H9 (cell line): Measurements from ENCODE around the gene ACMSD. TPM values are rescaled to one million over a fixed set of nuclear protein-coding genes. Genes with fewer than 3 reads are reported as not detected.

Experiments
- DNase-seq: peaks from one replicate; pipeline ENCODE4 v3.0.0-alpha.2; 2017
- H2AFZ ChIP-seq: one replicate; pipeline ENCODE4 v1.6.1; 2013; ENCODE audit warnings: mild to moderate bottlenecking, low read length, control low read depth, moderate library complexity
- H2AK5ac ChIP-seq: 2 replicates; pipeline ENCODE4 v1.6.1; 2013; ENCODE audit warnings: low read length, control low read depth, mixed read lengths; ENCODE audit not compliant: insufficient read length
- H2BK120ac ChIP-seq: one replicate; pipeline ENCODE4 v1.6.1; 2013; ENCODE audit warnings: low read depth, mild to moderate bottlenecking, low read length, control low read depth, inconsistent platforms; ENCODE audit not compliant: poor library complexity, severe bottlenecking
- H2BK12ac ChIP-seq: 2 replicates; pipeline ENCODE4 v1.6.1; 2013; ENCODE audit warnings: low read length, control low read depth, mixed read lengths, low read depth; ENCODE audit not compliant: insufficient read length
- H2BK15ac ChIP-seq: 2 replicates; pipeline ENCODE4 v1.6.1; 2013; ENCODE audit warnings: low read depth, low read length, control low read depth
- H2BK20ac ChIP-seq: one replicate; pipeline ENCODE4 v1.6.1; 2013; ENCODE audit warnings: low read depth, mild to moderate bottlenecking, low read length, control low read depth, inconsistent platforms; ENCODE audit not compliant: poor library complexity, severe bottlenecking
- H2BK5ac ChIP-seq: 2 replicates; pipeline ENCODE4 v1.6.1; 2013; ENCODE audit warnings: low read length, control low read depth, mixed read lengths; ENCODE audit not compliant: insufficient read length
- H3K14ac ChIP-seq: 2 replicates; pipeline ENCODE4 v1.6.1; 2013; ENCODE audit warnings: low read length, control low read depth; ENCODE audit not compliant: insufficient read depth
- H3K18ac ChIP-seq: 2 replicates; pipeline ENCODE4 v1.6.1; 2013; ENCODE audit warnings: low read depth, mild to moderate bottlenecking, mixed read lengths, low read length, control low read depth; ENCODE audit not compliant: insufficient read length
- H3K23ac ChIP-seq: 2 replicates; pipeline ENCODE4 v1.6.1; 2013; ENCODE audit warnings: low read length, control low read depth, mixed read lengths, low read depth; ENCODE audit not compliant: insufficient read length
- H3K23me2 ChIP-seq: 2 replicates; pipeline ENCODE4 v1.6.1; 2013; ENCODE audit warnings: low read depth, mild to moderate bottlenecking, mixed read lengths, low read length, control low read depth; ENCODE audit not compliant: insufficient read length, poor library complexity, severe bottlenecking
- H3K27ac ChIP-seq: 2 replicates; pipeline ENCODE4 v1.5.1; 2013; ENCODE audit warnings: low read length, control low read depth, mixed read lengths, low read depth; ENCODE audit not compliant: insufficient read length
- H3K27me3 ChIP-seq: 2 replicates; pipeline ENCODE4 v1.6.1; 2013; ENCODE audit warnings: low read length, control low read depth, inconsistent platforms; ENCODE audit not compliant: insufficient read depth
- H3K4ac ChIP-seq: 2 replicates; pipeline ENCODE4 v1.6.1; 2013; ENCODE audit warnings: low read depth, mild to moderate bottlenecking, control low read depth, inconsistent platforms, low read length, moderate library complexity
- H3K4me1 ChIP-seq: 2 replicates; pipeline ENCODE4 v1.6.1; 2013; ENCODE audit warnings: low read length, control low read depth, inconsistent platforms; ENCODE audit not compliant: insufficient read depth
- H3K4me2 ChIP-seq: 2 replicates; pipeline ENCODE4 v1.6.1; 2013; ENCODE audit warnings: low read length, control low read depth, mixed read lengths; ENCODE audit not compliant: insufficient read length, insufficient read depth
- H3K56ac ChIP-seq: 2 replicates; pipeline ENCODE4 v1.6.1; 2013; ENCODE audit warnings: low read depth, mild to moderate bottlenecking, mixed read lengths, low read length, control low read depth; ENCODE audit not compliant: insufficient read length
- H3K79me1 ChIP-seq: 2 replicates; pipeline ENCODE4 v1.6.1; 2013; ENCODE audit warnings: low read depth, mild to moderate bottlenecking, moderate library complexity, low read length, control low read depth, inconsistent platforms; ENCODE audit not compliant: insufficient read depth, poor library complexity, severe bottlenecking
- H3K79me2 ChIP-seq: 2 replicates; pipeline ENCODE4 v1.6.1; 2013; ENCODE audit warnings: low read length, control low read depth, inconsistent platforms; ENCODE audit not compliant: insufficient read depth
- H3K9ac ChIP-seq: 2 replicates; pipeline ENCODE4 v1.6.1; 2013; ENCODE audit warnings: low read length, control low read depth, mixed read lengths; ENCODE audit not compliant: insufficient read length; ENCODE audit errors: extremely low read depth
- H3K9me3 ChIP-seq: one replicate; pipeline ENCODE4 v1.6.1; 2013; ENCODE audit warnings: low read depth, low read length, inconsistent platforms; ENCODE audit not compliant: control insufficient read depth
- H3T11ph ChIP-seq: one replicate; pipeline ENCODE4 v1.6.1; 2013; ENCODE audit warnings: mild to moderate bottlenecking, low read length, control low read depth, inconsistent platforms
- H4K20me1 ChIP-seq: one replicate; pipeline ENCODE4 v1.6.1; 2013; ENCODE audit not compliant: control insufficient read depth, insufficient read length, insufficient read depth
- H4K5ac ChIP-seq: 2 replicates; pipeline ENCODE4 v1.6.1; 2013; ENCODE audit warnings: low read depth, mild to moderate bottlenecking, mixed read lengths, low read length, control low read depth; ENCODE audit not compliant: insufficient read length
- H4K8ac ChIP-seq: replicated peaks from 2 replicates; pipeline ENCODE4 v1.6.1; 2013; ENCODE audit warnings: low read length, control low read depth, mixed read lengths, low read depth; ENCODE audit not compliant: insufficient read length
- H4K91ac ChIP-seq: 2 replicates; pipeline ENCODE4 v1.6.1; 2013; ENCODE audit warnings: low read depth, mild to moderate bottlenecking, moderate library complexity, mixed read lengths, low read length, control low read depth; ENCODE audit not compliant: insufficient read length
- H3K27ac Mint-ChIP-seq, 3 experiments: 2 replicates in 2 of 3; 3 replicates in 1 of 3; pipeline ENCODE4 v1.8.0; 2020 to 2021; ENCODE audit warnings: mixed read lengths in 3 of 3, mild to moderate bottlenecking in 1 of 3, moderate library complexity in 1 of 3
- H3K27me3 Mint-ChIP-seq: 2 replicates; pipeline ENCODE4 v1.8.0; 2021; ENCODE audit warnings: low read depth, mild to moderate bottlenecking, moderate library complexity, mixed read lengths
- H3K36me3 Mint-ChIP-seq, 3 experiments: 2 replicates in 2 of 3; 3 replicates in 1 of 3; pipeline ENCODE4 v1.8.0; 2020 to 2021; ENCODE audit warnings: low read depth in 3 of 3, mixed read lengths in 3 of 3; ENCODE audit not compliant: insufficient read depth in 1 of 3
- H3K4me1 Mint-ChIP-seq, 2 experiments: 2 replicates each; pipeline ENCODE4 v1.8.0; 2020; ENCODE audit warnings: mixed read lengths in 2 of 2
- H3K4me3 Mint-ChIP-seq, 2 experiments: 2 replicates in 1 of 2; 3 replicates in 1 of 2; pipeline ENCODE4 v1.8.0; 2020 to 2021; ENCODE audit warnings: mild to moderate bottlenecking in 2 of 2, mixed read lengths in 2 of 2, moderate library complexity in 1 of 2
- H3K9me3 Mint-ChIP-seq, 2 experiments: 2 replicates in 1 of 2; 3 replicates in 1 of 2; pipeline ENCODE4 v1.8.0; 2020; ENCODE audit warnings: mild to moderate bottlenecking in 2 of 2, mixed read lengths in 2 of 2, moderate library complexity in 1 of 2
- CTCF ChIP-seq: fragments of 200-600 bp; sonication (generic); conservative IDR thresholded peaks from 3 replicates; pipeline ENCODE4 v1.8.0; 2021; ENCODE audit warnings: antibody characterized with exemption, mild to moderate bottlenecking
- WGBS: extraction: QIAGEN DNeasy Blood & Tissue Kit; methylation state at CpG from one replicate; pipeline ENCODE4 v1.1.7; 2013; ENCODE audit warnings: missing lambda C conversion rate, low lambda C conversion rate, mixed read lengths; ENCODE audit not compliant: insufficient read length; ENCODE audit errors: extremely low coverage; 5-methylcytosine and 5-hydroxymethylcytosine counted together
- total RNA-seq: library from RNA; stranded (reverse); gene quantifications from 2 replicates; pipeline ENCODE4 v1.2.1, GENCODE V29; 2021

ACMSD gene
- total RNA-seq, 1 experiment from 2014 or later: not detected

GRCh38 chr2:134926231-134926931 lies 88.0 kb downstream of the ACMSD start:
- peaks cover 3% of the 10 kb centered on the region; the same call in 1 of the 2 replicates for H3K4me1 ChIP-seq
- Mint-ChIP-seq H3K4me1 (peaks cover 23 to 36% of the 10 kb centered on the region in 2 experiments), H3K4me3 (no peak overlapping the region; a peak in 1 of 5 replicates), H3K36me3 (peaks cover under 1 to 32% (median 16%) of the 10 kb centered on the region in 3 experiments; a peak in 6 of 7 replicates), H3K27ac (peak overlapping the region; percentile 20 to 86 (median 35); a peak in 5 of 7 replicates), H3K9me3 (no peaks in the 10 kb centered on the region), H3K27me3 (no peaks in the 10 kb centered on the region)
- H3K18ac ChIP-seq: no peak overlapping the region
- H2BK120ac ChIP-seq: no peak overlapping the region
- H3K23me2 ChIP-seq: no peaks in the 10 kb centered on the region
- no peak overlapping the region for H3K23ac ChIP-seq
- H3K27ac ChIP-seq: no peak overlapping the region
- H3T11ph ChIP-seq: no peak overlapping the region
- no peak overlapping the region for H2BK15ac ChIP-seq
- peaks cover 57% of the 10 kb centered on the region; the same call in 1 of the 2 replicates for H3K79me2 ChIP-seq
- H3K4ac ChIP-seq: no peak overlapping the region
- no peak overlapping the region for H3K4me2 ChIP-seq
- TF ChIP-seq CTCF: no peak
- no peak overlapping the region for H3K14ac ChIP-seq
- no peak for DNase-seq
- no peak overlapping the region for H2BK20ac ChIP-seq
- no peaks in the 10 kb centered on the region for H3K27me3 ChIP-seq
- H3K9me3 ChIP-seq: no peaks in the 10 kb centered on the region
- no peak overlapping the region for H4K5ac ChIP-seq
- H2BK5ac ChIP-seq: no peak overlapping the region
- no peak overlapping the region for H2AK5ac ChIP-seq
- no peak overlapping the region for H3K9ac ChIP-seq
- no peak overlapping the region for H2BK12ac ChIP-seq
- H4K20me1 ChIP-seq: no peaks in the 10 kb centered on the region
- no peak overlapping the region for H4K8ac ChIP-seq
- peaks cover 4% of the 10 kb centered on the region for H3K79me1 ChIP-seq
- no peak overlapping the region for H3K56ac ChIP-seq
- no CpG with 5 or more reads among the region's 3 CpGs for WGBS
- H2AFZ ChIP-seq: no peak overlapping the region
- no peak overlapping the region for H4K91ac ChIP-seq
